ENCODE measurements around the gene SIAH3.
"Not testable (repeated sequence)": the region's sequence is repeated elsewhere in the genome, so short reads cannot be mapped to it uniquely, and the experiment has no call there.

Gene SIAH3

GRCh38 chr13:45783346-45784043, 68.1 kb downstream of the SIAH3 start:
- DNase-seq (ENCODE audit: low read depth), result no peak

GRCh38 chr13:45782327-45783045, 69.1 kb downstream of the SIAH3 start:
- DNase-seq (ENCODE audit: low read depth), result no peak

GRCh38 chr13:45781553-45782326, 69.8 kb downstream of the SIAH3 start:
- DNase-seq (ENCODE audit: low read depth), result no peak

GRCh38 chr13:45779901-45780300, 71.7 kb downstream of the SIAH3 start:
- DNase-seq (ENCODE audit: low read depth), result no peak

- DNase-seq (ENCODE audit: low read depth), result no peak
Observed at GRCh38 chr13:45778882-45779281, 72.7 kb downstream of the SIAH3 start.

- no peak for DNase-seq (ENCODE audit: low read depth)
Observed at GRCh38 chr13:45776748-45777147, 74.8 kb downstream of the SIAH3 start.

- DNase-seq (ENCODE audit: low read depth), result no peak
Observed at GRCh38 chr13:45775401-45775963, 76.1 kb downstream of the SIAH3 start.

- DNase-seq (ENCODE audit: low read depth), result no peak
Observed at GRCh38 chr13:45773944-45774343, 77.6 kb downstream of the SIAH3 start.

GRCh38 chr13:45773236-45773635, 78.3 kb downstream of the SIAH3 start:
- no peak for DNase-seq (ENCODE audit: low read depth)

GRCh38 chr13:45770886-45771285, 80.7 kb downstream of the SIAH3 start:
- DNase-seq (ENCODE audit: low read depth), result no peak

GRCh38 chr13:45768656-45769479, 82.7 kb downstream of the SIAH3 start:
- DNase-seq (ENCODE audit: low read depth), result no peak

GRCh38 chr13:45765464-45765863, 86.1 kb downstream of the SIAH3 start:
- DNase-seq (ENCODE audit: low read depth), result no peak

- no peak for DNase-seq (ENCODE audit: low read depth)
Observed at GRCh38 chr13:45763419-45763818, 88.1 kb downstream of the SIAH3 start.

- not testable (repeated sequence) for DNase-seq (ENCODE audit: low read depth)
Observed at GRCh38 chr13:45757589-45757988, 94.0 kb downstream of the SIAH3 start.

- not testable (repeated sequence) for DNase-seq (ENCODE audit: low read depth)
Observed at GRCh38 chr13:45756498-45756897, 95.1 kb downstream of the SIAH3 start.

GRCh38 chr13:45752510-45752909, 99.0 kb downstream of the SIAH3 start:
- no peak for DNase-seq (ENCODE audit: low read depth)

GRCh38 chr13:45751885-45752284, 99.7 kb downstream of the SIAH3 start:
- DNase-seq (ENCODE audit: low read depth), result no peak

GRCh38 chr13:45750566-45750965, 101.0 kb downstream of the SIAH3 start:
- DNase-seq (ENCODE audit: low read depth), result no peak

GRCh38 chr13:45748941-45749759, 102.4 kb downstream of the SIAH3 start:
- no peak for DNase-seq (ENCODE audit: low read depth)

GRCh38 chr13:45747071-45747470, 104.5 kb downstream of the SIAH3 start:
- no peak for DNase-seq (ENCODE audit: low read depth)

GRCh38 chr13:45744979-45745378, 106.6 kb downstream of the SIAH3 start:
- DNase-seq (ENCODE audit: low read depth), result no peak

Measured in stimulated activated CD8-positive, alpha-beta memory T cell treated with anti-CD3 and anti-CD28 coated beads, Interleukin-12 subunit alpha, Interleukin-12 subunit beta, amount 100 ng/mL, for 1 hour (primary cell).